Dendritic cell treated with granulocyte-macrophage colony-stimulating factor and Interleukin-4, amounts not matched to agents 40 ng/mL and 50 ng/mL, for 4 days (primary cell): ENCODE measurements around the gene GSPT2.
"Not testable (repeated sequence)": the region's sequence is repeated elsewhere in the genome, so short reads cannot be mapped to it uniquely, and the experiment has no call there.

Experiments
- H3K27ac Mint-ChIP-seq: one replicate; pipeline ENCODE4 v1.8.0; 2022; ENCODE audit warnings: mild to moderate bottlenecking, mixed read lengths
- H3K27me3 Mint-ChIP-seq: one replicate; pipeline ENCODE4 v1.8.0; 2022; ENCODE audit warnings: mild to moderate bottlenecking, mixed read lengths
- H3K36me3 Mint-ChIP-seq: one replicate; pipeline ENCODE4 v1.8.0; 2022; ENCODE audit warnings: low read depth, mixed read lengths
- H3K4me1 Mint-ChIP-seq: one replicate; pipeline ENCODE4 v1.8.0; 2022; ENCODE audit warnings: low read depth, mixed read lengths
- H3K4me3 Mint-ChIP-seq: one replicate; pipeline ENCODE4 v1.8.0; 2022; ENCODE audit warnings: mild to moderate bottlenecking, moderate library complexity, mixed read lengths
- H3K9me3 Mint-ChIP-seq: one replicate; pipeline ENCODE4 v1.8.0; 2022; ENCODE audit warnings: mixed read lengths
- intact Hi-C: fragments of 100-400 bp; cut with micrococcal nuclease; formaldehyde crosslinking; loops from one replicate; pipeline ENCODE4 v1.15.0; 2022

Gene GSPT2

GRCh38 chrX:51743179-51743957 lies at the start of gene GSPT2:
Gene GSPT2 (plus strand): TSS chrX:51743442. CDS start chrX:51743627, 185 bp downstream.
- peaks cover 20% of the 10 kb centered on the region for H3K36me3 Mint-ChIP-seq
- peaks cover 7% of the 10 kb centered on the region for H3K27me3 Mint-ChIP-seq
- intact Hi-C loops = no loop called here
- peak within 1 kb of the TSS; percentile 84 for H3K4me3 Mint-ChIP-seq
- peak within 1 kb of the TSS; percentile 78 for H3K27ac Mint-ChIP-seq
- H3K4me1 Mint-ChIP-seq = peaks cover 10% of the 10 kb centered on the region
- peaks cover 17% of the 10 kb centered on the region for H3K9me3 Mint-ChIP-seq

- no peaks in the 10 kb centered on the region for H3K4me1 Mint-ChIP-seq
- H3K9me3 Mint-ChIP-seq = no peaks in the 10 kb centered on the region
- no peaks in the 10 kb centered on the region for H3K27me3 Mint-ChIP-seq
- no peak overlapping the region for H3K27ac Mint-ChIP-seq
- intact Hi-C loops = no loop called here
- no peak overlapping the region for H3K4me3 Mint-ChIP-seq
- no peaks in the 10 kb centered on the region for H3K36me3 Mint-ChIP-seq
These were observed 49.0 kb upstream of the GSPT2 start for GRCh38 chrX:51694254-51694653.

GRCh38 chrX:51697397-51697796 lies 45.8 kb upstream of the GSPT2 start:
- Mint-ChIP-seq H3K4me3 (no peak overlapping the region), H3K27me3 (no peaks in the 10 kb centered on the region), H3K4me1 (no peaks in the 10 kb centered on the region), H3K36me3 (no peaks in the 10 kb centered on the region), H3K27ac (no peak overlapping the region), H3K9me3 (no peaks in the 10 kb centered on the region)
- intact Hi-C loops = no loop called here

- H3K36me3 Mint-ChIP-seq, H3K4me3 Mint-ChIP-seq, intact Hi-C loops: not testable (repeated sequence)
These were observed 32.7 kb upstream of the GSPT2 start, which contains the start of gene CENPVL1 for GRCh38 chrX:51710277-51711164. Gene CENPVL1 (plus strand): TSS chrX:51710512. CDS start chrX:51710512, 0 bp downstream.

GRCh38 chrX:51712943-51713647 lies 30.1 kb upstream of the GSPT2 start:
- H3K4me1 Mint-ChIP-seq, H3K9me3 Mint-ChIP-seq, intact Hi-C loops, H3K27me3 Mint-ChIP-seq, H3K4me3 Mint-ChIP-seq, H3K27ac Mint-ChIP-seq, H3K36me3 Mint-ChIP-seq: not testable (repeated sequence)

More at GRCh38 chrX:51710277-51711164, 32.7 kb upstream of the GSPT2 start, which contains the start of gene CENPVL1:
- H3K9me3 Mint-ChIP-seq, H3K27ac Mint-ChIP-seq, H3K27me3 Mint-ChIP-seq, H3K4me1 Mint-ChIP-seq: not testable (repeated sequence)

GRCh38 chrX:51728202-51728601 lies 15.0 kb upstream of the GSPT2 start:
- intact Hi-C loops = no loop called here
- no peaks in the 10 kb centered on the region for H3K4me1 Mint-ChIP-seq
- H3K9me3 Mint-ChIP-seq = no peaks in the 10 kb centered on the region
- H3K4me3 Mint-ChIP-seq = no peak overlapping the region
- peaks cover 3% of the 10 kb centered on the region for H3K27me3 Mint-ChIP-seq
- no peaks in the 10 kb centered on the region for H3K36me3 Mint-ChIP-seq
- no peak overlapping the region for H3K27ac Mint-ChIP-seq

DNA sequence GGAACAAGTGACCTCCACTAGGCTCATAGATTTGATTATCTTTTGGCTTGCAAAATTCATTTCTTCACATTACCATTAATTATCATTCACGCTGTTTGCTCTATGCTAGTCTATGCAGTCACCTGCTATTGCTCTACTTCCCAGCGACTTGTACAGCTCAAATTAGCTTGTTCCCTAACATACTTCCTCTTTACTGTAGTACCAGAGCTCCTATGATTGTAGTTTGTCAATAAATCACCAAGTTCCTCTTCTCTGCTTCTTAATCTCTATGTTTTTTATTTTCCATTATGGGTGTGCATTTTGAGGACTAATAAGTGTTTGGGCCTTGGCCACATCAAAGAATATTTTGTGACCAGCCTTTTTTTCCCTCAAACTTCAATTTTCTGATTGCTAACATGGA lies 6.2 kb upstream of the GSPT2 start:
- Mint-ChIP-seq H3K4me3 (no peak overlapping the region), H3K27ac (no peak overlapping the region), H3K36me3 (no peaks in the 10 kb centered on the region), H3K9me3 (no peaks in the 10 kb centered on the region), H3K4me1 (peaks cover 6% of the 10 kb centered on the region), H3K27me3 (peaks cover 5% of the 10 kb centered on the region)
- intact Hi-C loops = no loop called here

- Mint-ChIP-seq H3K36me3 (peaks cover 20% of the 10 kb centered on the region), H3K4me1 (peaks cover 10% of the 10 kb centered on the region), H3K9me3 (peaks cover 17% of the 10 kb centered on the region), H3K4me3 (no peak overlapping the region), H3K27ac (no peak overlapping the region), H3K27me3 (peaks cover 7% of the 10 kb centered on the region)
- intact Hi-C loops = no loop called here
These were observed 656 bp upstream of the GSPT2 start for GRCh38 chrX:51742586-51742985.

DNA sequence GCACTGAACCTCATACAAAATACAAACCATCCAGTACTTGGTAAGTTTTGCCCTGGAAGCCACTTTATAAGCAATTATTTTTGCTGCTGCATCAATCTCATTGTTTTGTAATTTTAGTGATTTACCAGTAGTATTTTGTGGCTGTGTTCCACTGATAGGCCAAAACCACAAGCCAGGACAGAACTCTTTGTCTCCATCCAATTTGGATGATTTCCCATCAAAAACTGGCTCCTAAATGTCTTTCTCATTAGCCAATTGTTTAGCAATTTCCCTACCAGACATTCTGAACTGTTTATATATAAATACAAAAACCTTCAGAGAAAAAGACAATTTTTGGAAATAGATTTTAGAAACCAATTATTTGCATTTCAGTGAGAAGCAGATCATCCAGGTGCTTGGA lies 4.4 kb downstream of the GSPT2 start:
- Mint-ChIP-seq H3K36me3 (peaks cover 20% of the 10 kb centered on the region), H3K27me3 (peaks cover 5% of the 10 kb centered on the region), H3K9me3 (peaks cover 17% of the 10 kb centered on the region), H3K4me3 (no peak overlapping the region), H3K27ac (no peak overlapping the region), H3K4me1 (peaks cover 10% of the 10 kb centered on the region)
- intact Hi-C loops = no loop called here

DNA sequence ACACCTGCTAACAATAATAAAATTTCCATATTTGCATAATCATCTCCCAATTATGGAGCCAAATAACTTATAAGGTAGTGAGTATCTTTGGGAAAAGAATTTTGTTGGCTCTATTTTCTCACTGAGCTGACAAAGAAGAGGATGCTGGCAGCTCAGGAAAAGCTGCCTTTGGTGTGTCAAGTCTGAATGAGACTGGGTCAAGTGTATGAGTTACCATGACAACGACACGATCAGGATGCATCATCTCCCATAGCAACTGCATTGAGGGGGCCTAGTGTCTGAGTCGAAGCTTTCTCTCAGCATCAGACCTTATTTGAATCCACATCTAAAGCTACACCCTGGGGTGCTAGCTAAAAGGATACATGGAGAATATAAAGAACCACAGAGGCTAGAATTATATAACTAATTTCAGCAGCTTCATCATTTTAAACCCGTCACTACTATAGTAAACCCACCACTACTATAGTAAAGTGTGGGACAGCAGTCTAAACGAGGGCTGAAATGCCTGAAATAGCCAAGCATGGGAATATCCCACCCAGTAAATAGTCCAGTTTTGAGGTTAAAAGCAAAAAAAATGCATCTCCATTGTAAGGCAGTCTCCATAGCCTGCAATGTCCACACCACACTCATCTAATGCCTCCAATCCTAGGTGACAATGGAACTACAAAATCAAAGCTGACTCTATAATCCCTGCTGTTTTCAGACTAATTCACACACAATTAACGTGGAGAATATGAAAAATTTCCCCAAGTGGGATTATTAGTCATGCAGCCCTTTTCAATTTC lies 16.0 kb downstream of the GSPT2 start:
- intact Hi-C loops = no loop called here
- H3K4me3 Mint-ChIP-seq = no peak overlapping the region
- H3K4me1 Mint-ChIP-seq = no peaks in the 10 kb centered on the region
- H3K36me3 Mint-ChIP-seq = no peaks in the 10 kb centered on the region
- H3K27ac Mint-ChIP-seq = no peak overlapping the region
- H3K9me3 Mint-ChIP-seq = no peaks in the 10 kb centered on the region
- H3K27me3 Mint-ChIP-seq = no peaks in the 10 kb centered on the region

- no peak overlapping the region for H3K27ac Mint-ChIP-seq
- no peaks in the 10 kb centered on the region for H3K27me3 Mint-ChIP-seq
- no peaks in the 10 kb centered on the region for H3K36me3 Mint-ChIP-seq
- peaks cover 3% of the 10 kb centered on the region for H3K9me3 Mint-ChIP-seq
- no peak overlapping the region for H3K4me3 Mint-ChIP-seq
- intact Hi-C loops = no loop called here
- no peaks in the 10 kb centered on the region for H3K4me1 Mint-ChIP-seq
These were observed 17.4 kb downstream of the GSPT2 start for GRCh38 chrX:51760657-51761056.

DNA sequence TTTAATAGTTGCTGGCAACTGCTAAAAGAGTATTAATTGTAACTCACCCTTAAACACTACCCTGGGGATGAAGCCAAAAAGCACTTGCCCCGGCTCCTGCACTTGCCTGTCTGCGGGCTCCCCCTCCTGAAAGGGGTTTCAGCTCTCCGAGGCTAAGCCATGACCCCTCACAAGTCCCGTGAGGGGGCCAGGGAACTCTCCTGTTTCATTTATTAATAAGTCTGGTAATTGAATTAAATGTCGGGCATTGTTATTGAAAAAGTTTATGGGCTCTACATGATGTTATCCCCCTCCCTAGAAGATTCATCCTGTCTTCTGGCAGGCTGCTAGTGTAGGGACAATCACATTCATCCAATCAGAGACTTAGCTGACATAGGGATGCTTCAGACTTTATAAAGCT lies 23.3 kb downstream of the GSPT2 start:
- Mint-ChIP-seq H3K4me3 (no peak overlapping the region), H3K27me3 (no peaks in the 10 kb centered on the region), H3K9me3 (peaks cover 12% of the 10 kb centered on the region), H3K27ac (no peak overlapping the region), H3K4me1 (no peaks in the 10 kb centered on the region), H3K36me3 (no peaks in the 10 kb centered on the region)
- intact Hi-C loops = no loop called here

DNA sequence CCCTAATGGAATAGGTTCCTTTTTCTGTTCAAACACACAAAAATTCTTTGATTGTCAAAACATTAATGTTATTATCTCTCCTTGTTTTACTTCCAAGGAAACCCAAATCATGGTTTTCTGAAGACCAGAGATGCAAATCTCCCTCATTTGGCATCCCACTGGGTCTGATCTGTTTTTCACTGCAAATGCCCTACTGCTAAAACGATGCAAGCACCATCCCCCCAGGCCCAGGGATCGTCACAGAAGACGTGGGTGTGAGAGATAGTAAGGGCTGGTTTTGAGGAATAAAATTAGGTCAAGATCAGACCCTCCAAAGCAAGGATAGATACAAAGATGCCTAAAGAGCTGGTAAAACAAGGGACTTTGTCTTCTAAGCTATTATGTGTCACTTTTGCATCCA lies 33.6 kb downstream of the GSPT2 start:
- Mint-ChIP-seq H3K4me3 (no peak overlapping the region), H3K36me3 (no peaks in the 10 kb centered on the region), H3K27ac (no peak overlapping the region), H3K9me3 (no peaks in the 10 kb centered on the region), H3K4me1 (no peaks in the 10 kb centered on the region), H3K27me3 (no peaks in the 10 kb centered on the region)
- intact Hi-C loops = no loop called here
